ENCODE measurements around the gene GALNT15.

The GALNT15 gene

GRCh38 chr3:16270855-16271254 is 96.4 kb downstream of the GALNT15 start:
- TF ChIP-seq ZFX (IDR thresholded peaks at IDR 0.05), result no peak
- TF ChIP-seq CTCF (conservative IDR thresholded peaks at IDR 0.05), result no peak
- H3K27ac ChIP-seq, result no peak overlapping the region

GRCh38 chr3:16272588-16272987 is 98.1 kb downstream of the GALNT15 start:
- H3K27ac ChIP-seq, result no peak overlapping the region
- TF ChIP-seq ZFX (IDR thresholded peaks at IDR 0.05), result no peak
- no peak for TF ChIP-seq CTCF (conservative IDR thresholded peaks at IDR 0.05)

GRCh38 chr3:16273867-16274266 is 99.4 kb downstream of the GALNT15 start:
- no peak for TF ChIP-seq CTCF (conservative IDR thresholded peaks at IDR 0.05)
- TF ChIP-seq ZFX (IDR thresholded peaks at IDR 0.05), result no peak
- no peak overlapping the region for H3K27ac ChIP-seq

GRCh38 chr3:16277471-16277870 is 103.0 kb downstream of the GALNT15 start:
- no peak for TF ChIP-seq CTCF (conservative IDR thresholded peaks at IDR 0.05)
- TF ChIP-seq ZFX (IDR thresholded peaks at IDR 0.05), result no peak
- H3K27ac ChIP-seq, result no peak overlapping the region

- TF ChIP-seq ZFX (IDR thresholded peaks at IDR 0.05) (no peak), CTCF (conservative IDR thresholded peaks at IDR 0.05) (no peak)
- no peak overlapping the region for H3K27ac ChIP-seq
Measured at GRCh38 chr3:16279010-16279801, 104.7 kb downstream of the GALNT15 start.

GRCh38 chr3:16280671-16281070 is 106.2 kb downstream of the GALNT15 start:
- no peak for TF ChIP-seq CTCF (conservative IDR thresholded peaks at IDR 0.05)
- no peak for TF ChIP-seq ZFX (IDR thresholded peaks at IDR 0.05)
- H3K27ac ChIP-seq, result no peak overlapping the region
